ENCODE results near the gene TXNDC2. TPM values are rescaled to one million over a fixed set of nuclear protein-coding genes. Genes with fewer than 3 reads are reported as not detected.

The TXNDC2 gene
- total and polyA plus RNA-seq, 2 of the 4 experiments (the other 2 are of a cell fraction) = 0.18 TPM; not detected in 1

DNA sequence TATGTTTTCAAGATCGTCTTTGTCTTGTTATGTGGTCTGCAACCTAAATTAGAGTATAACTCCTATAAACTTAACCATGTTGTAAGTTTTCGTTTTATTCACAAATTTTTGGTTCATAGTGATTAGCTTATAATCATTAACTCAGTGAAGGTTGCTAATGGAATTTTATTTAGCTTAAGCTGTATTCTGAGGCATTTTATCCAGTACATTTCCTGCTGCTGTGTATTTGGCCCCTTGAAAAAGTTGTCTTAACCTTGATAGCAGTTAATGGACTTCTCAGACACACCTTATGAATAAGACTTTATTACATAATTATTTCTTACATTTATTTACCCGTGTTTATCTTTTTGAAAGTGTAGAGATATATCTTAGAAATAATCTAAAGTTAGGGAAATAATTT, 48.5 kb downstream of the TXNDC2 start:
- Histone ChIP-seq H3K23ac (ENCODE audit: low read depth, low read length) (no peak overlapping the region), H3K9me1 (ENCODE audit: insufficient read depth, low read length) (peaks cover 9% of the 10 kb centered on the region), H4K20me1 (ENCODE audit: insufficient read depth, low read length) (peaks cover 62% of the 10 kb centered on the region), H3K4ac (ENCODE audit: low read depth, low read length) (no peak overlapping the region), H3K4me2 (ENCODE audit: low read depth, low read length) (no peak overlapping the region), H2BK20ac (ENCODE audit: low read depth, low read length) (no peak overlapping the region), H3K18ac (ENCODE audit: low read depth, low read length) (no peak overlapping the region), H2AK5ac (ENCODE audit: low read depth, low read length) (no peak overlapping the region), H4K5ac (ENCODE audit: low read depth, low read length) (no peak overlapping the region), H3K36me3 (ENCODE audit: control insufficient read depth, insufficient read depth, low read length) (peaks cover 21% of the 10 kb centered on the region), H3K27me3 (ENCODE audit: control insufficient read depth, insufficient read depth, low read length) (no peaks in the 10 kb centered on the region), H2AFZ (replicated peaks; ENCODE audit: low read length, poor library complexity) (no peak overlapping the region), H3K79me1 (ENCODE audit: low read depth in 1 of 2, low read length in 2 of 2) (peaks cover 19 to 51% of the 10 kb centered on the region in 2 experiments), H2BK120ac (ENCODE audit: low read depth, low read length) (no peak overlapping the region), H3K9me3 (ENCODE audit: control insufficient read depth, insufficient read depth, low read length) (no peaks in the 10 kb centered on the region), H2AK9ac (replicated peaks; ENCODE audit: low read depth, low read length, poor library complexity) (no peak overlapping the region), H3K4me3 (ENCODE audit: insufficient read depth, low read depth, low read length) (no peak overlapping the region), H3K4me1 (ENCODE audit: control insufficient read depth, insufficient read depth, low read length) (0 out of 2 replicates have a peak, but pooled peaks cover 2% of the 10 kb centered on the region), H4K8ac (ENCODE audit: low read depth in 2 of 2, low read length in 2 of 2) (no peak overlapping the region), H4K91ac (ENCODE audit: insufficient read depth, low read depth, low read length) (no peak overlapping the region), H3K14ac (replicated peaks; ENCODE audit: low read depth, low read length) (no peak overlapping the region), H2BK5ac (ENCODE audit: low read depth, low read length, poor library complexity, severe bottlenecking) (no peak overlapping the region), H2BK15ac (ENCODE audit: low read depth, low read length) (no peak overlapping the region), H3K9ac (ENCODE audit: low read depth, low read length) (no peak overlapping the region), H3K56ac (ENCODE audit: extremely low read depth, insufficient read depth, low read length) (no peak overlapping the region), H3K27ac (ENCODE audit: insufficient read depth, low read length) (no peak overlapping the region)
- TF ChIP-seq CHD1 (IDR thresholded peaks at IDR 0.05; ENCODE audit: low read depth, low read length) (no peak), FOS (IDR thresholded peaks at IDR 0.05; ENCODE audit: low read depth, low read length) (no peak), CEBPB (IDR thresholded peaks at IDR 0.05; ENCODE audit: low read depth, low read length) (no peak), RFX5 (IDR thresholded peaks at IDR 0.05; ENCODE audit: low read depth, low read length) (no peak), NFE2L2 (IDR thresholded peaks at IDR 0.05; ENCODE audit: low read depth, low read length) (no peak), RAD21 (IDR thresholded peaks at IDR 0.05; ENCODE audit: low read length) (no peak), MXI1 (IDR thresholded peaks at IDR 0.05; ENCODE audit: borderline replicate concordance, low read depth, low read length) (no peak), BHLHE40 (IDR thresholded peaks at IDR 0.05; ENCODE audit: low read depth, low read length) (no peak), POLR2A (IDR thresholded peaks at IDR 0.05; ENCODE audit: low read depth, low read length) (no peak), MAZ (IDR thresholded peaks at IDR 0.05; ENCODE audit: borderline replicate concordance, low read depth, low read length) (no peak)
- TF ChIP-seq, protein P1, sequence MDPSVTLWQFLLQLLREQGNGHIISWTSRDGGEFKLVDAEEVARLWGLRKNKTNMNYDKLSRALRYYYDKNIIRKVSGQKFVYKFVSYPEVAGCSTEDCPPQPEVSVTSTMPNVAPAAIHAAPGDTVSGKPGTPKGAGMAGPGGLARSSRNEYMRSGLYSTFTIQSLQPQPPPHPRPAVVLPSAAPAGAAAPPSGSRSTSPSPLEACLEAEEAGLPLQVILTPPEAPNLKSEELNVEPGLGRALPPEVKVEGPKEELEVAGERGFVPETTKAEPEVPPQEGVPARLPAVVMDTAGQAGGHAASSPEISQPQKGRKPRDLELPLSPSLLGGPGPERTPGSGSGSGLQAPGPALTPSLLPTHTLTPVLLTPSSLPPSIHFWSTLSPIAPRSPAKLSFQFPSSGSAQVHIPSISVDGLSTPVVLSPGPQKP (IDR thresholded peaks at IDR 0.05; ENCODE audit: borderline replicate concordance, low read depth, low read length) = no peak
- TF ChIP-seq, protein P2, sequence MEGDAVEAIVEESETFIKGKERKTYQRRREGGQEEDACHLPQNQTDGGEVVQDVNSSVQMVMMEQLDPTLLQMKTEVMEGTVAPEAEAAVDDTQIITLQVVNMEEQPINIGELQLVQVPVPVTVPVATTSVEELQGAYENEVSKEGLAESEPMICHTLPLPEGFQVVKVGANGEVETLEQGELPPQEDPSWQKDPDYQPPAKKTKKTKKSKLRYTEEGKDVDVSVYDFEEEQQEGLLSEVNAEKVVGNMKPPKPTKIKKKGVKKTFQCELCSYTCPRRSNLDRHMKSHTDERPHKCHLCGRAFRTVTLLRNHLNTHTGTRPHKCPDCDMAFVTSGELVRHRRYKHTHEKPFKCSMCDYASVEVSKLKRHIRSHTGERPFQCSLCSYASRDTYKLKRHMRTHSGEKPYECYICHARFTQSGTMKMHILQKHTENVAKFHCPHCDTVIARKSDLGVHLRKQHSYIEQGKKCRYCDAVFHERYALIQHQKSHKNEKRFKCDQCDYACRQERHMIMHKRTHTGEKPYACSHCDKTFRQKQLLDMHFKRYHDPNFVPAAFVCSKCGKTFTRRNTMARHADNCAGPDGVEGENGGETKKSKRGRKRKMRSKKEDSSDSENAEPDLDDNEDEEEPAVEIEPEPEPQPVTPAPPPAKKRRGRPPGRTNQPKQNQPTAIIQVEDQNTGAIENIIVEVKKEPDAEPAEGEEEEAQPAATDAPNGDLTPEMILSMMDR (conservative IDR thresholded peaks at IDR 0.05; ENCODE audit: low read depth, low read length) = no peak
- TF ChIP-seq, protein P3, sequence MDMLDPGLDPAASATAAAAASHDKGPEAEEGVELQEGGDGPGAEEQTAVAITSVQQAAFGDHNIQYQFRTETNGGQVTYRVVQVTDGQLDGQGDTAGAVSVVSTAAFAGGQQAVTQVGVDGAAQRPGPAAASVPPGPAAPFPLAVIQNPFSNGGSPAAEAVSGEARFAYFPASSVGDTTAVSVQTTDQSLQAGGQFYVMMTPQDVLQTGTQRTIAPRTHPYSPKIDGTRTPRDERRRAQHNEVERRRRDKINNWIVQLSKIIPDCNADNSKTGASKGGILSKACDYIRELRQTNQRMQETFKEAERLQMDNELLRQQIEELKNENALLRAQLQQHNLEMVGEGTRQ (IDR thresholded peaks at IDR 0.05; ENCODE audit: low read depth, low read length) = no peak
- in situ Hi-C loops (cut with MboI; ENCODE audit: low sequenced_read_pairs) (loop anchor here (25.0 kb wide), 1 partner anchor 222 kb away; the partner anchor contains the start of gene RAB31), dilution Hi-C loops (cut with HindIII; ENCODE audit: low sequenced_read_pairs, unreplicated experiment) (no loop called here), intact Hi-C loops (cut with micrococcal nuclease) (loop anchor here (10.0 kb wide), 1 partner anchor 59 kb away; no protein-coding TSS in a partner anchor)
- no TSS peak for BruUV-seq (replicated peaks)
- no CpG with 5 or more reads among the region's 3 CpGs for WGBS, 2 experiments (ENCODE audit: extremely low coverage in 2 of 2, insufficient read length in 1 of 2)
- DNase-seq = no peak
- ATAC-seq (ENCODE audit: low read depth) = no peak
- ChIA-PET POLR2A (ENCODE audit: unreplicated experiment) (no interaction called here), CTCF (no interaction called here)
